HepG2 (cell line): ENCODE measurements around the gene KLHL35. TPM values are rescaled to one million over a fixed set of nuclear protein-coding genes. Genes with fewer than 3 reads are reported as not detected.

Source experiments
- CHCHD3 ChIP-seq: sonication (generic); formaldehyde crosslinking; IDR thresholded peaks from 2 replicates; pipeline ENCODE4 v1.8.0; 2022; ENCODE audit warnings: mild to moderate bottlenecking, missing genetic modification reagents, moderate library complexity
- ERF ChIP-seq: IDR thresholded peaks from 2 replicates; pipeline ENCODE4 v1.6.1; 2018; ENCODE audit warnings: missing biosample characterization, missing genetic modification reagents
- ESRRA ChIP-seq: sonication (generic); formaldehyde crosslinking; IDR thresholded peaks from 2 replicates; pipeline ENCODE4 v1.5.1; 2020; ENCODE audit warnings: mild to moderate bottlenecking, low read depth, missing genetic modification reagents
- FOXK1 ChIP-seq: sonication (generic); formaldehyde crosslinking; IDR thresholded peaks from 2 replicates; pipeline ENCODE4 v1.4.0; 2020; ENCODE audit warnings: low read depth, missing genetic modification reagents, borderline replicate concordance
- KDM2A ChIP-seq: sonication (generic); formaldehyde crosslinking; IDR thresholded peaks from 2 replicates; pipeline ENCODE4 v1.4.0; 2020; ENCODE audit warnings: low read depth, missing genetic modification reagents, borderline replicate concordance
- KDM3A ChIP-seq: IDR thresholded peaks from 2 replicates; pipeline ENCODE4 v1.6.1; 2018; ENCODE audit warnings: low read depth, missing compliant biosample characterization
- MIER3 ChIP-seq: IDR thresholded peaks from 2 replicates; pipeline ENCODE4 v1.6.1; 2016; ENCODE audit warnings: missing compliant biosample characterization, borderline replicate concordance
- RXRB ChIP-seq: IDR thresholded peaks from 2 replicates; pipeline ENCODE4 v1.6.1; 2016; ENCODE audit warnings: borderline replicate concordance, missing genetic modification reagents, missing compliant biosample characterization
- ZBTB20 ChIP-seq: sonication (generic); formaldehyde crosslinking; IDR thresholded peaks from 2 replicates; pipeline ENCODE4 v1.8.1; 2023; ENCODE audit warnings: missing genetic modification reagents, low read depth, mild to moderate bottlenecking, borderline replicate concordance
- ZFP62 ChIP-seq: sonication (generic); formaldehyde crosslinking; IDR thresholded peaks from 2 replicates; pipeline ENCODE4 v1.4.0; 2020; ENCODE audit warnings: missing genetic modification reagents
- ZNF251 ChIP-seq: sonication (generic); formaldehyde crosslinking; IDR thresholded peaks from 2 replicates; pipeline ENCODE4 v1.9.0; 2021; ENCODE audit warnings: mild to moderate bottlenecking, missing genetic modification reagents
- ZNF510 ChIP-seq: sonication (generic); formaldehyde crosslinking; IDR thresholded peaks from 2 replicates; pipeline ENCODE4 v1.4.0; 2020; ENCODE audit warnings: low read depth, mild to moderate bottlenecking, missing genetic modification reagents
- ZNF781 ChIP-seq: sonication (generic); formaldehyde crosslinking; IDR thresholded peaks from 2 replicates; pipeline ENCODE4 v1.5.1; 2020; ENCODE audit warnings: borderline replicate concordance, mild to moderate bottlenecking, missing genetic modification reagents; ENCODE audit errors: not compliant biosample characterization
- polyA plus RNA-seq, 8 experiments: library from polyadenylated mRNA; depleted of rRNA in 3 of 8; stranded (reverse) in 7 of 8; unstranded in 1 of 8; fragments of >200 nt; fragmentation: Illumina TruSeq in 4 of 8; extraction: Trizol in 4 of 8; gene quantifications; 2 replicates each; pipeline versions ENCODE4 v1.2.1 to v1.2.3, GENCODE V29; 2011 to 2016; ENCODE audit warnings: low read depth in 4 of 8, missing spikeins in 1 of 8, mixed read lengths in 1 of 8; ENCODE audit not compliant: insufficient read depth in 1 of 8
- total RNA-seq, 5 experiments: library from RNA; depleted of rRNA; stranded (reverse); fragments of >200 nt; fragmentation: Illumina TruSeq; extraction: Trizol; gene quantifications; 2 replicates each; pipeline ENCODE4 v1.2.3, GENCODE V29; 2016; ENCODE audit warnings: low read depth in 1 of 5
- TF ChIP-seq, protein P1 (sequence below): sonication (generic); formaldehyde crosslinking; IDR thresholded peaks from 2 replicates; pipeline ENCODE4 v1.4.0; 2020; ENCODE audit warnings: missing genetic modification reagents
- TF ChIP-seq, protein P2 (sequence below): sonication (generic); formaldehyde crosslinking; IDR thresholded peaks from 2 replicates; pipeline ENCODE4 v1.8.1; 2023; ENCODE audit warnings: missing genetic modification reagents, mild to moderate bottlenecking, borderline replicate concordance
- TF ChIP-seq, protein P3 (sequence below): sonication (generic); formaldehyde crosslinking; IDR thresholded peaks from 2 replicates; pipeline ENCODE4; 2020; ENCODE audit warnings: missing genetic modification reagents, mild to moderate bottlenecking, borderline replicate concordance
- TF ChIP-seq, protein P4 (sequence below): sonication (generic); formaldehyde crosslinking; IDR thresholded peaks from 2 replicates; pipeline ENCODE4 v1.5.0; 2020; ENCODE audit warnings: missing genetic modification reagents, mild to moderate bottlenecking, borderline replicate concordance
- TF ChIP-seq, protein P5 (sequence below): sonication (generic); formaldehyde crosslinking; IDR thresholded peaks from 2 replicates; pipeline ENCODE4 v1.4.0; 2020; ENCODE audit warnings: missing genetic modification reagents, low read depth, mild to moderate bottlenecking, borderline replicate concordance
- TF ChIP-seq, protein P6 (sequence below): sonication (generic); formaldehyde crosslinking; IDR thresholded peaks from 2 replicates; pipeline ENCODE4 v1.8.0; 2022; ENCODE audit warnings: mild to moderate bottlenecking, missing genetic modification reagents
- TF ChIP-seq, protein P7 (sequence below): sonication (generic); formaldehyde crosslinking; conservative IDR thresholded peaks from 2 replicates; pipeline ENCODE4 v1.4.0; 2020; ENCODE audit warnings: missing genetic modification reagents

KLHL35 gene
- total and polyA plus RNA-seq, 2 of the 13 experiments (the other 11 are each of a cell fraction or from before 2014, with no cell fraction given): not detected

DNA sequence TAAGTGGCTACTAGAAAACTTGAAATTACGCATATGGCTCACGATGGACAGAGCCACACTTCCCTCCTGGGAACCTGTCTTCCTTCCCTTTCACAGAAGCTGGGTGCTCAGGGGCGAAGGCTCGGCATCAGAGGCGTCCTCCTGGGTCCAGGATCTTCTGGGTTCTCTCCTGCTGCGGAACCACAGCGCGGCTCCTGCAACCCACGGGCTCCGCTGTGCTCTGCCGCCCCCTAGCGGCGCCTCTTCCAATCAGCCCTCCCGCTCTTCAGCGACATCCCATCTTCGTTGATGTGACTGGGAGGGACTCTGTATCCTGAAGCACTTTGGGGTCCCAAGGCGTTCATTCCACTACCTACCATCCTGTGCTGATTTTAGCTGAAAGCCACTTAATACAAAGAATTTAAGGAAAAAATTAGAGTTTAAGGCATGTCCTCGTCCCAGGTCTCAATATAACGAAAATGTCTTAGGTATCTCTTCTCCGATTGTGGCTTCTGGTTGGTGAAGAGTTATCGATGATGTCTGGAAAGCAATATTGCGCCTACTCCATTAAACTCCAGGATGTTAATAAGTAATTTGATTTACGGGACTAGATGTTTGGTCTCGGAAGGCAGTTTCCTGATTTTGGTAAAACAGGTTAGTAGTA lies 48.4 kb downstream of the KLHL35 start (continued):
- TF ChIP-seq, protein P1, sequence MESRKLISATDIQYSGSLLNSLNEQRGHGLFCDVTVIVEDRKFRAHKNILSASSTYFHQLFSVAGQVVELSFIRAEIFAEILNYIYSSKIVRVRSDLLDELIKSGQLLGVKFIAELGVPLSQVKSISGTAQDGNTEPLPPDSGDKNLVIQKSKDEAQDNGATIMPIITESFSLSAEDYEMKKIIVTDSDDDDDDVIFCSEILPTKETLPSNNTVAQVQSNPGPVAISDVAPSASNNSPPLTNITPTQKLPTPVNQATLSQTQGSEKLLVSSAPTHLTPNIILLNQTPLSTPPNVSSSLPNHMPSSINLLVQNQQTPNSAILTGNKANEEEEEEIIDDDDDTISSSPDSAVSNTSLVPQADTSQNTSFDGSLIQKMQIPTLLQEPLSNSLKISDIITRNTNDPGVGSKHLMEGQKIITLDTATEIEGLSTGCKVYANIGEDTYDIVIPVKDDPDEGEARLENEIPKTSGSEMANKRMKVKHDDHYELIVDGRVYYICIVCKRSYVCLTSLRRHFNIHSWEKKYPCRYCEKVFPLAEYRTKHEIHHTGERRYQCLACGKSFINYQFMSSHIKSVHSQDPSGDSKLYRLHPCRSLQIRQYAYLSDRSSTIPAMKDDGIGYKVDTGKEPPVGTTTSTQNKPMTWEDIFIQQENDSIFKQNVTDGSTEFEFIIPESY: peak; percentile 39; the same call in 1 of the 2 replicates
- TF ChIP-seq, protein P2, sequence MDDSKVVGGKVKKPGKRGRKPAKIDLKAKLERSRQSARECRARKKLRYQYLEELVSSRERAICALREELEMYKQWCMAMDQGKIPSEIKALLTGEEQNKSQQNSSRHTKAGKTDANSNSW: no peak
- TF ChIP-seq RXRB (CRISPR knock-in tag) (peak; percentile 44; the same call in 1 of the 2 replicates), MIER3 (CRISPR knock-in tag) (no peak), FOXK1 (CRISPR knock-in tag) (0 out of 2 replicates have a peak, but pooled peaks have one; percentile 28), KDM3A (CRISPR knock-in tag) (0 out of 2 replicates have a peak, but pooled peaks have one; percentile 45), ZNF510 (no peak), ESRRA (CRISPR knock-in tag) (no peak), ZNF781 (CRISPR knock-in tag) (no peak), ZBTB20 (peak; percentile 52), KDM2A (CRISPR knock-in tag) (peak; percentile 81; the same call in 1 of the 2 replicates), CHCHD3 (CRISPR knock-in tag) (no peak), ZFP62 (CRISPR knock-in tag) (no peak), ZNF251 (no peak), ERF (peak; percentile 69; the same call in 1 of the 2 replicates)
- TF ChIP-seq, protein P3, sequence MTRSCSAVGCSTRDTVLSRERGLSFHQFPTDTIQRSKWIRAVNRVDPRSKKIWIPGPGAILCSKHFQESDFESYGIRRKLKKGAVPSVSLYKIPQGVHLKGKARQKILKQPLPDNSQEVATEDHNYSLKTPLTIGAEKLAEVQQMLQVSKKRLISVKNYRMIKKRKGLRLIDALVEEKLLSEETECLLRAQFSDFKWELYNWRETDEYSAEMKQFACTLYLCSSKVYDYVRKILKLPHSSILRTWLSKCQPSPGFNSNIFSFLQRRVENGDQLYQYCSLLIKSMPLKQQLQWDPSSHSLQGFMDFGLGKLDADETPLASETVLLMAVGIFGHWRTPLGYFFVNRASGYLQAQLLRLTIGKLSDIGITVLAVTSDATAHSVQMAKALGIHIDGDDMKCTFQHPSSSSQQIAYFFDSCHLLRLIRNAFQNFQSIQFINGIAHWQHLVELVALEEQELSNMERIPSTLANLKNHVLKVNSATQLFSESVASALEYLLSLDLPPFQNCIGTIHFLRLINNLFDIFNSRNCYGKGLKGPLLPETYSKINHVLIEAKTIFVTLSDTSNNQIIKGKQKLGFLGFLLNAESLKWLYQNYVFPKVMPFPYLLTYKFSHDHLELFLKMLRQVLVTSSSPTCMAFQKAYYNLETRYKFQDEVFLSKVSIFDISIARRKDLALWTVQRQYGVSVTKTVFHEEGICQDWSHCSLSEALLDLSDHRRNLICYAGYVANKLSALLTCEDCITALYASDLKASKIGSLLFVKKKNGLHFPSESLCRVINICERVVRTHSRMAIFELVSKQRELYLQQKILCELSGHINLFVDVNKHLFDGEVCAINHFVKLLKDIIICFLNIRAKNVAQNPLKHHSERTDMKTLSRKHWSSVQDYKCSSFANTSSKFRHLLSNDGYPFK (CRISPR knock-in tag): no peak
- TF ChIP-seq, protein P4, sequence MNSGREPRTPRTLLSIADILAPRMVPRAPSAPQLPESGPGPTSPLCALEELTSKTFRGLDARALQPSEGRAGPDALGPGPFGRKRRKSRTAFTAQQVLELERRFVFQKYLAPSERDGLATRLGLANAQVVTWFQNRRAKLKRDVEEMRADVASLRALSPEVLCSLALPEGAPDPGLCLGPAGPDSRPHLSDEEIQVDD (CRISPR knock-in tag): no peak
- TF ChIP-seq, protein P5, sequence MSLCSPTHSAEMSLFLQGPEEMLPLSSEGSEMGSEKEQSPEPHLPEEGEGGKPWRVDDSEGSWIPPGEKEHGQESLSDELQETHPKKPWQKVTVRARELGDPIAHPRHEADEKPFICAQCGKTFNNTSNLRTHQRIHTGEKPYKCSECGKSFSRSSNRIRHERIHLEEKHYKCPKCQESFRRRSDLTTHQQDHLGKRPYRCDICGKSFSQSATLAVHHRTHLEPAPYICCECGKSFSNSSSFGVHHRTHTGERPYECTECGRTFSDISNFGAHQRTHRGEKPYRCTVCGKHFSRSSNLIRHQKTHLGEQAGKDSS (CRISPR knock-in tag): peak; percentile 67; the same call in 1 of the 2 replicates
- TF ChIP-seq, protein P6, sequence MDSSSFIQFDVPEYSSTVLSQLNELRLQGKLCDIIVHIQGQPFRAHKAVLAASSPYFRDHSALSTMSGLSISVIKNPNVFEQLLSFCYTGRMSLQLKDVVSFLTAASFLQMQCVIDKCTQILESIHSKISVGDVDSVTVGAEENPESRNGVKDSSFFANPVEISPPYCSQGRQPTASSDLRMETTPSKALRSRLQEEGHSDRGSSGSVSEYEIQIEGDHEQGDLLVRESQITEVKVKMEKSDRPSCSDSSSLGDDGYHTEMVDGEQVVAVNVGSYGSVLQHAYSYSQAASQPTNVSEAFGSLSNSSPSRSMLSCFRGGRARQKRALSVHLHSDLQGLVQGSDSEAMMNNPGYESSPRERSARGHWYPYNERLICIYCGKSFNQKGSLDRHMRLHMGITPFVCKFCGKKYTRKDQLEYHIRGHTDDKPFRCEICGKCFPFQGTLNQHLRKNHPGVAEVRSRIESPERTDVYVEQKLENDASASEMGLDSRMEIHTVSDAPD (CRISPR knock-in tag): no peak
- TF ChIP-seq, protein P7, sequence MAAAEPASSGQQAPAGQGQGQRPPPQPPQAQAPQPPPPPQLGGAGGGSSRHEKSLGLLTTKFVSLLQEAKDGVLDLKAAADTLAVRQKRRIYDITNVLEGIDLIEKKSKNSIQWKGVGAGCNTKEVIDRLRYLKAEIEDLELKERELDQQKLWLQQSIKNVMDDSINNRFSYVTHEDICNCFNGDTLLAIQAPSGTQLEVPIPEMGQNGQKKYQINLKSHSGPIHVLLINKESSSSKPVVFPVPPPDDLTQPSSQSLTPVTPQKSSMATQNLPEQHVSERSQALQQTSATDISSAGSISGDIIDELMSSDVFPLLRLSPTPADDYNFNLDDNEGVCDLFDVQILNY (CRISPR knock-in tag): no peak
